Activated naive CD8-positive, alpha-beta T cell treated with anti-CD3 and anti-CD28 coated beads, Interleukin-2, amount 10 ng/mL, durations not matched to agents 7 days and 5 days (primary cell): ENCODE results near the gene CTNND2. TPM values are rescaled to one million over a fixed set of nuclear protein-coding genes. Genes with fewer than 3 reads are reported as not detected.

Experiments used
- ATAC-seq: fragments of 150-1000 bp; cut with Tn5 transposase; one replicate; pipeline ENCODE4 v1.10.0; 2021; ENCODE audit warnings: low read depth, moderate library complexity
- POLR2A ChIA-PET: fragments of 350-600 bp; sonication (Branson Sonifier 250); formaldehyde crosslinking; loops from one replicate; lab custom pipeline; 2021; ENCODE audit warnings: antibody characterized with exemption; lab: Charles Lee
- DNase-seq: peaks from one replicate; pipeline ENCODE4 v3.0.0; 2021
- H3K27ac Mint-ChIP-seq: one replicate; pipeline ENCODE4 v1.8.0; 2022; ENCODE audit warnings: mild to moderate bottlenecking, mixed read lengths
- H3K27me3 Mint-ChIP-seq: one replicate; pipeline ENCODE4 v1.8.0; 2022; ENCODE audit warnings: mild to moderate bottlenecking, moderate library complexity, mixed read lengths
- H3K36me3 Mint-ChIP-seq: one replicate; pipeline ENCODE4 v1.8.0; 2021; ENCODE audit warnings: mild to moderate bottlenecking, mixed read lengths
- H3K4me1 Mint-ChIP-seq: one replicate; pipeline ENCODE4 v1.8.0; 2021; ENCODE audit warnings: mixed read lengths
- H3K4me3 Mint-ChIP-seq: one replicate; pipeline ENCODE4 v1.8.0; 2022; ENCODE audit warnings: mild to moderate bottlenecking, moderate library complexity, mixed read lengths
- H3K9me3 Mint-ChIP-seq: one replicate; pipeline ENCODE4 v1.8.0; 2021; ENCODE audit warnings: mixed read lengths
- total RNA-seq, 2 experiments: library from RNA; stranded (reverse); gene quantifications; one replicate each; pipeline ENCODE4 v1.2.3, GENCODE V29; 2021

The CTNND2 gene
- total RNA-seq, 2 experiments from 2014 or later: not detected

DNA sequence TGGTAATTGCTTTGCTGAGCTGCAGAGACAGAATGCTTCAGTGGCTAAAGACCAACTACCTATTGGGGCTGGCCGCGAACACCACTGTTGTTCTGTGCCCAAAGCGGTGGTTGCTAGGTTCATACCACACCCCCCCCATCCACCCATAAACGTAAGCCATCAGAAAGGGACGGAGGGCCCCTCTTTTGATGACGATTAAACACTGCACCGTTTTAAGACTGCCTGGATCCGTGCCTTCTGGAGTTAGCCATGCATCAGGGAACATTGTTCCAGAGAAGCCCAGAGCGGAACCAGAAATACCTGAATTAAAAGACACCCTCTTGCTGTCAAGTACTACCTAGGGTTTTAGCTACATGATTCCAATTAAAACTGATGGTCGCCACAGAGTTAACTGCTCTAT is 774.1 kb downstream of the CTNND2 start:
- H3K9me3 Mint-ChIP-seq: no peaks in the 10 kb centered on the region
- no peak for ATAC-seq
- no peaks in the 10 kb centered on the region for H3K27me3 Mint-ChIP-seq
- H3K4me1 Mint-ChIP-seq: no peaks in the 10 kb centered on the region
- H3K36me3 Mint-ChIP-seq: no peaks in the 10 kb centered on the region
- H3K27ac Mint-ChIP-seq: no peak overlapping the region
- POLR2A ChIA-PET: no interaction called here
- DNase-seq: no peak
- no peak overlapping the region for H3K4me3 Mint-ChIP-seq

DNA sequence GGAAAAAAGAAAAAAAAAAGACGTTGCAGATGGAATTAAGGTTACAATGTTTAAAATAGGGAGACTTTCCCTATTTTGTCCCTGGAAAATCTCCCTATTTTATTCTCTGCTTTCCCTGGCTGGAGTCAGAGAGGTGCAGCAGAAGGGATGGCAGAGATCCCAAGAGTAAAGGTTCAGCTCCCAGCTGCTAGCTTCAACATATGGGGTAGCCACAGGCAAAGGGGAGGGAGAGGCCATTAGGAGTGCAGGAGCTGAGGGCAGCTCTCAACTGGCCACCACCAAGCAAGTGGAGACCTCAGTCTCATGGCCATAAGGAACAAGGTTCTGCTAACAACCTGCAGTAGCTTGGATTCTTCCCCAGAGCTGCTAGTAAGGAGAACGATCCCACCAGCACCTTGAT is 776.2 kb downstream of the CTNND2 start:
- Mint-ChIP-seq H3K4me1 (no peaks in the 10 kb centered on the region), H3K27me3 (no peaks in the 10 kb centered on the region), H3K4me3 (no peak overlapping the region), H3K9me3 (no peaks in the 10 kb centered on the region), H3K36me3 (no peaks in the 10 kb centered on the region), H3K27ac (no peak overlapping the region)
- POLR2A ChIA-PET: no interaction called here
- ATAC-seq (no peak), DNase-seq (no peak)

DNA sequence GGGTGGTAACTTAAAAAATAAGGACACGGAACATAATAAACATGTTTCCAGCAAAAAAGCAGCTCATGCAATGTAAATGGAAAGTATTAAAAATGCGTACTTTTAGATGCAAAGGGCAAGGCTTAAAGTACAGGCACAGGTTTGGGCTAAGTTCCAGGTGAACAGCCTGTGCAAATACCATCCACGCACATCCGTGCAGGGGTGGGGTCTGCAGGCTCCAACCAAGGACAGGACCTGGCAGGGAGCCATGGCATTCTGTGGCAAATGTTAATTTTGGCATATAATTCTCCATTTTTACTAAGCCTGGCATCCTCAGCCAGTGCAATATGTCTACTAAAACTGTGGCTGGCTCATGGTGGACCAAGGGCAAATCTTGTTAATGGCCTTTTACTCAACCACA is 777.4 kb downstream of the CTNND2 start:
- H3K36me3 Mint-ChIP-seq: no peaks in the 10 kb centered on the region
- no peaks in the 10 kb centered on the region for H3K27me3 Mint-ChIP-seq
- H3K27ac Mint-ChIP-seq: no peak overlapping the region
- no peaks in the 10 kb centered on the region for H3K4me1 Mint-ChIP-seq
- ATAC-seq (no peak), DNase-seq (no peak)
- POLR2A ChIA-PET: no interaction called here
- H3K9me3 Mint-ChIP-seq: no peaks in the 10 kb centered on the region
- H3K4me3 Mint-ChIP-seq: no peak overlapping the region

DNA sequence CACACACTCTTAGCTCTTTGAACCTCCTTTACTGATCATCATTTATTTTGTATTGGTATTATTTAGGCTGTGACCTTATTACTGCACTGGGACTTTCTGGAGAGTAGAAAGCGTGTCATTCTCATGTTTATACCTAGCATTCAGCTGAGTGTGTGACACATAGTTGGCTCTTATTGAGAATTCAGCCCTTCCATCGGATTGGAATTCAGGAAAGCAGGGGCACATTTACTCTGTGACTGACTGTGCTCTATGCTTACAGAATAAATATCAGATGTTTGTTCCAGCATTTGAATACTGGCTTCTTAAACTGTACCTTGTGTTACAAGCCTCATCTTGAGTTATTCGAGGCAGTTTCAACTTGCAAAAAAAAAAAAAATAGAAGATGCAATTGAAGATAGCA is 782.4 kb downstream of the CTNND2 start:
- H3K27me3 Mint-ChIP-seq: no peaks in the 10 kb centered on the region
- H3K27ac Mint-ChIP-seq: no peak overlapping the region
- no peaks in the 10 kb centered on the region for H3K36me3 Mint-ChIP-seq
- POLR2A ChIA-PET: no interaction called here
- DNase-seq (no peak), ATAC-seq (no peak)
- no peak overlapping the region for H3K4me3 Mint-ChIP-seq
- H3K9me3 Mint-ChIP-seq: no peaks in the 10 kb centered on the region
- no peaks in the 10 kb centered on the region for H3K4me1 Mint-ChIP-seq

DNA sequence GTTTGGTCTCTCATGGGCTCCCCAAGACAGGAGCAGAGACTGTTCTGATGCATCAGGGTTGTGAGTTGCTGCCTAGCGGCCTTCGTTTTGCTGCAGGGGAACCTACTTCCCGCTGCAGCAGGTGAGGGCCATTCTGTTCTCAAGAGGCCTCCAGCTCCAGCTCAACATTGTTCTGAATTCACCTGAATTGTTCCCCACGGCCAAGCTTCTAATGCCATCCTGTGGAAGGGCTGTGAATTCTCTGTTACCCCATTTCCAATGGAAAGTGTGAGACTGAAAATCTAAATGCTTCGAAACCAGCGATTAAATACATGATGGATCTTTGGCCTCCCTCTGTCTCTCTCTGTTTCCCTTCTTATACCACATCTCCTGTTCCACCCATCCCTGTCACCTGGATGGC is 794.1 kb downstream of the CTNND2 start:
- DNase-seq: no peak
- POLR2A ChIA-PET: no interaction called here
- no peaks in the 10 kb centered on the region for H3K36me3 Mint-ChIP-seq
- no peaks in the 10 kb centered on the region for H3K9me3 Mint-ChIP-seq
- H3K27me3 Mint-ChIP-seq: peaks cover 2% of the 10 kb centered on the region
- H3K4me1 Mint-ChIP-seq: no peaks in the 10 kb centered on the region
- no peak for ATAC-seq
- H3K27ac Mint-ChIP-seq: no peak overlapping the region
- H3K4me3 Mint-ChIP-seq: no peak overlapping the region

DNA sequence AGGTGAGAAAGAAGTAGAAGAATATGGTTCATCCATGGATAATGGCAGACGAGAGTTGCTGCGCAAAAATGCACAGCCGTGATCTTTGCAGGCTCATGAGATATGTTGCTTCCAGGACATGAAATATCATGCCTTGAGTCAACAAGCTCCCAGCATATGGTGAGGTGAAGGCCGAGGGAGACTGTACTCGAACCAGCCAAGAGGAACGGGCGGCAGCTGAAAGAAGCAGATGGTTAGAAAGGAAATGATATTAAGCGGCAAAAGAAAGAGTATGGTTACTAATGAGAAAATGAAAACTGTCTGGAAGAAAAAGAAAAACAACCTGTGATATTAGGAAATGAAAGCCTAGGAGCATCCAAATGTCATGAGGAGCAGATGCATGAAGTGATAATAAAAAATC is 798.5 kb downstream of the CTNND2 start:
- peaks cover 2% of the 10 kb centered on the region for H3K27me3 Mint-ChIP-seq
- POLR2A ChIA-PET: no interaction called here

DNA sequence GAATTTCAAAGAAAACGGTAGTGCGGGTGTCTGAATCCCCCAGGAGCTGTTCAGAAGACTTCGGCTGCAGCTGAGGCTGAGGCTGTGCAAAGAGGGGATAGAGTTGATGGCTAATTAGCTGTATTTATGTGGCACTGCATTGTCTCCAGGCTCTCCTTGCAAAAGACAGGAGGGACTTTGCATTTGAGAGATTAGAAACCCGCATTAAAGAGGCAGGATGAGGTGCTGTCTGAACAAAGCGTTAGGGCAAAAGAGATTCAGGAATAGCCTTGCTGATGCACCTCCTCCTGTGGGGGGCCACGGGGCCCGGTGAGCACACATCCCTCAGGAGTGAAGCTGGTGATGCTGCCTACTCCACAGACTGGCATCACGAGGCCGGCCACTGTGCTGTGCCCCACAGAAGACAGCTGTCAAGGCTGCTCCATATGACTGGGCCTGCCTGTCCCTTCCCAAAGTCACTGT is 799.6 kb downstream of the CTNND2 start:
- POLR2A ChIA-PET: no interaction called here
- no peaks in the 10 kb centered on the region for H3K36me3 Mint-ChIP-seq
- H3K9me3 Mint-ChIP-seq: no peaks in the 10 kb centered on the region
- no peak for ATAC-seq
- DNase-seq: no peak
- H3K27me3 Mint-ChIP-seq: peaks cover 2% of the 10 kb centered on the region
- no peak overlapping the region for H3K27ac Mint-ChIP-seq
- no peak overlapping the region for H3K4me3 Mint-ChIP-seq
- H3K4me1 Mint-ChIP-seq: no peaks in the 10 kb centered on the region

More for the DNA sequence above, 798.5 kb downstream of the CTNND2 start:
- Mint-ChIP-seq H3K36me3 (no peaks in the 10 kb centered on the region), H3K4me3 (no peak overlapping the region), H3K27ac (no peak overlapping the region), H3K4me1 (no peaks in the 10 kb centered on the region), H3K9me3 (no peaks in the 10 kb centered on the region)
- DNase-seq (no peak), ATAC-seq (no peak)

DNA sequence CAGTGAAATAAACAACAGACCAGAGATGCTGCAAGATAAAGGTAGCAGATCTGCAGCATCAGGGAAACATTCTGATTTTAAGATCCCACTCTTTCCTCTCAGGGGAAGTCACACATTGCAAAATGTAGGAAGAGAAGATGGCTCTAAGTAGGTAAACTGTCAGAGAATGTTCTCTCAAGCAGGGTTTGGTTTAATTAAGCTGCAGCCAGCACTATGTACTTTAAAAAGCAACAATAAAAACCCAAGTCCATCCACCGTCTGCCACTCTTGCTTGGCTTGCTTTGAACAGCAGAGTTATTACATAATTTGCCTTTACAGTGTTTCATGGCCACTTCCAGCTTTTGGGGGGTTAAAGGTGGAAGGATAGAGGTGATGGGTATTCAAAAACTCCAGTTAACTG is 800.0 kb downstream of the CTNND2 start:
- H3K36me3 Mint-ChIP-seq: no peaks in the 10 kb centered on the region

DNA sequence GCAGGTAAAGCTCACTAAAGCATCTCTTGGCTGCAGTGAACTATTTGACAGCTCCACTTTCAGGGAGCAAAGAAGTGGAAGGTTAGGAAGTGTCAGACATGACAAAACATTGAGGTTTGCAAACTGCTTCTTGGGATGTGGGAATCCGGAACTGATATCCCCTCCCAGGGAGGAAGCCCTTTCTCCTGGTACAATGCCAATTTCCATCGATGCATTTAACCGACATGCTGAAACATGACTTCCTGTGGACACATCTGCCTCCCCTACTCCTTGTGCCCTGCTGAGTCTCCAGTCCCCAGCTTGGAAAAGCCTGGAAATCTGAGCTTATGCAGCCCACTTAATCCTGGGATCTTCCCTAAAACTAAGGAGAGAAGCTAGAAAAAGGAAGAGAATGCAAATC is 820.1 kb downstream of the CTNND2 start:
- no peak for DNase-seq
- peaks cover 2% of the 10 kb centered on the region for H3K27me3 Mint-ChIP-seq
- H3K4me3 Mint-ChIP-seq: no peak overlapping the region
- POLR2A ChIA-PET: no interaction called here
- peaks cover 2% of the 10 kb centered on the region for H3K9me3 Mint-ChIP-seq
- no peaks in the 10 kb centered on the region for H3K4me1 Mint-ChIP-seq
- no peak for ATAC-seq
- no peak overlapping the region for H3K27ac Mint-ChIP-seq
- no peaks in the 10 kb centered on the region for H3K36me3 Mint-ChIP-seq

More for the DNA sequence above, 800.0 kb downstream of the CTNND2 start:
- H3K4me3 Mint-ChIP-seq: no peak overlapping the region
- ATAC-seq (no peak), DNase-seq (no peak)
- POLR2A ChIA-PET: no interaction called here
- H3K9me3 Mint-ChIP-seq: no peaks in the 10 kb centered on the region
- H3K4me1 Mint-ChIP-seq: no peaks in the 10 kb centered on the region
- peaks cover 2% of the 10 kb centered on the region for H3K27me3 Mint-ChIP-seq
- no peak overlapping the region for H3K27ac Mint-ChIP-seq

DNA sequence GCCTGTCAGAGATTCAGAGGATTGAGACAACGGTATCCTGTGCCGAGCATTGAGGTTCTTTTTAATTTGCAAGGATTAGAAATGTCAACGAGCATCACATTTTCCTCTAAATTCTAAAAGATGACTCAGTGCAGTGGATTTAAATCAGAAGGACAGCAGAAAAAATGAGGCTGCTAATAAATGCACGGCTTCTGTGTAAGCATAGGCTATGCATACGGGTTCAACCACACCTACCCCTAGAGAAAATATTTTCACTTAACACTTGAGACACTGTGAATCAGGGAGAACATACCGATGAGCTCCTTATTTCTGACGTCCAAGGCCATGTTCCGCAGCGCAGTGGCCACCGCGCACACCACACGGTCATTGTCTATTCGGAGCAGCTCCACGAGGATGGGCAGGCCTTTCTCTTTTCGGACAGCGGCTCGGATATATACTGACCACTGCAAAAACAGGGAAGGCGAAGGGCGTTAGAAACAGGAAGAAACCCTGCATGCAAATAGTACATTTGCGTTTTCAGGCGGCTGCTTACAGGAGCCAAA is 821.8 kb downstream of the CTNND2 start:
- no peaks in the 10 kb centered on the region for H3K4me1 Mint-ChIP-seq
- peaks cover 2% of the 10 kb centered on the region for H3K9me3 Mint-ChIP-seq
- H3K4me3 Mint-ChIP-seq: no peak overlapping the region
- no peak overlapping the region for H3K27ac Mint-ChIP-seq
- POLR2A ChIA-PET: no interaction called here
- no peaks in the 10 kb centered on the region for H3K36me3 Mint-ChIP-seq
- ATAC-seq: no peak
- DNase-seq: no peak
- peaks cover 2% of the 10 kb centered on the region for H3K27me3 Mint-ChIP-seq

DNA sequence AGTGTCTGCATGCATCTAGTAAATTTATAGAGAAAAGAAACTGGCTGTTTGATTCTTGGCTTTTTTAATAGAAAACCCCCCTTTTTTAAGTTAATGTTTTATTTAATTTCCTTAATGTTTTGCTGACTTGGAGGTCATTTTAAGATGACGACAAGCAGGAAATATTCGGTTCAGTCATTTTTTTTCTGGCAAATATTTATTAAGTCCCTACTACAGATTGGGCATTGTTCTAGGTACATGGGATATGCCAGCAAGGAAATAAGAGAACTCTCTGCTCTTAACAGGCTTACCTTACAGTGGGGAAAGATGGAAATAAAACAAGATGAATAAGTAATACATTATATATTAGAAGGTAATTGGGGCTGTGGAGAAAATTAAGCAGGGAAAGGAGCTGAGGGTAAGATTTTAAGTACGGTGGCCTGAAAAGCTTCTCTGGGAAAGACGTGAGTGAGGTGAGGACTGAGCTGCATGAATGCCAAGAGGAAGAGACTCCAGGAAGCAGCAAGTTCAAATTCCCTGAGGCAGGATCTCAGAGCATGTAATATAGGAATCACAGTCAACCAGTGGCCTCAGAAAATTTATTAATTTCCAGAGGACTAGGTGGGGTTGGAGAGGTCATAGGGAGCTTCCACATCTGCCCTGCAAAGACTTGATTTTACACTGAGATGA is 827.2 kb downstream of the CTNND2 start:
- DNase-seq (no peak), ATAC-seq (no peak)
- no peak overlapping the region for H3K4me3 Mint-ChIP-seq
- no peaks in the 10 kb centered on the region for H3K36me3 Mint-ChIP-seq
- H3K27ac Mint-ChIP-seq: no peak overlapping the region
- no peaks in the 10 kb centered on the region for H3K9me3 Mint-ChIP-seq
- peaks cover 2% of the 10 kb centered on the region for H3K27me3 Mint-ChIP-seq
- H3K4me1 Mint-ChIP-seq: no peaks in the 10 kb centered on the region
- POLR2A ChIA-PET: no interaction called here

DNA sequence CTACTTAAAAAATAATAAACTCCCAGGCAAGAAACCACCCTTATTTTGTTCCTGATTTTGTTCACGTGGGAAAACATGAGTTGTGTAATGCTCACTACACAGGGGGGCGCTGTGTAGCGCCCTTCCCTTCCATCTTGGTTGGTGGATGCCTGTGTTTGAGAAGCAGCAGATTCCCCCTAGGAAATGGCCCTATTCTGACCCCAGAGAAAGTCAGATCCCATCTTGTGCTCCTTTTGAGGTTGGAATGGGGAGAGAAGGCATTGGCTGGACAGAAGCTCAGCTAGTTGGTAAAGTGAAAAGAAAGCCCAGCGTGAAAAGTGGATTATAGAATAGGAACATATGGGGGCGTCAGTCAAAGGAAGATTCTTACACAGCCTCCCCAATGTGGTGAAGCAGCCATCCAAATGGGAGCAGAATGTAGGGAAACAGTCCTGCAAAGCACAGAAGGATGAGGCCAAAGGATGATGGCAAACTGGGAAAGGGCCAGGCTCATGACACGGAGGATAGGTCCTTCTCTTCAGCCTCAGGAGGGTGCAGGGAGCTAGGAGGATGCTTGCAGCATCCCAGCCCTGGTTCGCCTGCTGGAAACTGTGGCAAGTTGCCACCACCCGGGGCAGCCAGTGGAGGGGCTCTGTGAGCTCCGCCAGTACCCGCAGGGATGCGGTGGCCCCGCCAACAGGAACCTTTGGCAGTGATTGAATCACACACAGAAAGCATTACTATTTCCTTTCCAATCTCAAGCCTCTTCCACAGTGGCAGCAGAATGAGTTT is 829.0 kb downstream of the CTNND2 start:
- ATAC-seq (no peak), DNase-seq (no peak)
- Mint-ChIP-seq H3K9me3 (no peaks in the 10 kb centered on the region), H3K27ac (no peak overlapping the region), H3K4me1 (no peaks in the 10 kb centered on the region), H3K4me3 (no peak overlapping the region), H3K27me3 (peaks cover 2% of the 10 kb centered on the region), H3K36me3 (no peaks in the 10 kb centered on the region)
- POLR2A ChIA-PET: no interaction called here

DNA sequence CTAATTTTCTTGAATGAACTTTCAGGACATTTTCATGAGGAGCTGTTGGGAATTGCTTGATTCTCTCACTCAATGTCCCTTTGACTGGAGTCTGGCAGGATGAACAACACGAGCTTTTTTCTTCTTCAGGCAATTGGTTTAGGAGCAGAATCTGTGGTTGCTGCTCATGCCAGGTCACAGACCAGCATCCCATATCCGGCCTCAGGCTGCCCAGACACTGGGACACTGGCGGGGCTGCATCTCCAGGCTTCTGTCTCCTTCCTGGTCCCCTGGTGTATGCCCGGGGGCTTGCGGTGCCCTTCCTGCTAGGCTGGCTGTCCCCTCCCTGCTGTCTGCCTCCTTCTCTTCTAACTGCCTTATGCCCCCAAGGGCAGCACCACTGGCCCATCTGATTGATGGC is 831.7 kb downstream of the CTNND2 start:
- Mint-ChIP-seq H3K27me3 (peaks cover 2% of the 10 kb centered on the region), H3K9me3 (no peaks in the 10 kb centered on the region), H3K4me1 (no peaks in the 10 kb centered on the region), H3K27ac (no peak overlapping the region), H3K4me3 (no peak overlapping the region), H3K36me3 (no peaks in the 10 kb centered on the region)
- ATAC-seq (no peak), DNase-seq (no peak)
- POLR2A ChIA-PET: no interaction called here

DNA sequence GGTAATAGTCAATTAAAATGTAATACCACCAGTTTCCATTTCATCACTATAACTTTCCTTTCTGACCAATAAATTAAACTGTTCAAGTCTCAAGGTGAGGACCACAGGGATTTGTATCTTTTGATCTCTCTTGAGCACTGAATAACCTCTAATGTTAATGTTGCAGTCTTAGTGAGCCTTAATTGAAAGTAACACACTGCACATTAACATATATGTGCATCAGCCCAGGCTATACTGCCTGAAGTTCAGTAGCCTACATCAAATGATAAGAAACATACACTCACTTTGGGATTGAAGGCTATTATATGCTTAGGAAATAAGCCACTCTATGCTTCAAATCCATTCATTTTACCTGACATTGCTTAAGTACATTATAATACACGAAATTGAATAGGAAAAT is 832.2 kb downstream of the CTNND2 start:
- DNase-seq: no peak
- H3K4me3 Mint-ChIP-seq: no peak overlapping the region
- H3K36me3 Mint-ChIP-seq: no peaks in the 10 kb centered on the region
- no peaks in the 10 kb centered on the region for H3K9me3 Mint-ChIP-seq
- ATAC-seq: no peak
- H3K4me1 Mint-ChIP-seq: no peaks in the 10 kb centered on the region
- H3K27me3 Mint-ChIP-seq: no peaks in the 10 kb centered on the region
- no peak overlapping the region for H3K27ac Mint-ChIP-seq
- POLR2A ChIA-PET: no interaction called here
